DND-41 (cell line): ENCODE measurements around the gene DCP1A.

ENCODE experiments used
- ATAC-seq: fragments of 200-7000 bp; cut with Tn5 transposase; 3 replicates; pipeline ENCODE4 v1.9.1; 2021; ENCODE audit warnings: low read depth; ENCODE audit not compliant: insufficient read depth
- DNase-seq: peaks from one replicate; pipeline ENCODE4 v3.0.0-alpha.2; 2020
- H2AFZ ChIP-seq: 2 replicates; pipeline ENCODE4 v1.6.0; 2012; ENCODE audit warnings: low read depth, low read length
- H3K27ac ChIP-seq: 2 replicates; pipeline ENCODE4 v1.5.1; 2012; ENCODE audit warnings: low read length, inconsistent platforms
- H3K27me3 ChIP-seq: fragments of 200-600 bp; sonication (generic); 2 replicates; pipeline ENCODE4 v1.6.0; 2012; ENCODE audit warnings: low read length, mild to moderate bottlenecking, inconsistent platforms; ENCODE audit not compliant: insufficient read depth, poor library complexity
- H3K36me3 ChIP-seq: 2 replicates; pipeline ENCODE4 v1.5.1; 2012; ENCODE audit warnings: low read length, inconsistent platforms; ENCODE audit not compliant: insufficient read depth
- H3K4me1 ChIP-seq: 2 replicates; pipeline ENCODE4 v1.5.1; 2012; ENCODE audit warnings: mild to moderate bottlenecking, low read length; ENCODE audit not compliant: insufficient read depth
- H3K4me2 ChIP-seq: 2 replicates; pipeline ENCODE4 v1.6.0; 2012; ENCODE audit warnings: mild to moderate bottlenecking, moderate library complexity, low read length, inconsistent platforms; ENCODE audit not compliant: insufficient read depth
- H3K4me3 ChIP-seq, 2 experiments: fragments of 200-600 bp in 1 of 2; shearing (Covaris generic) in 1 of 2; 2 replicates each; pipeline ENCODE4 v1.5.1; 2012 to 2016; ENCODE audit warnings: inconsistent platforms in 2 of 2, low read length in 2 of 2, mild to moderate bottlenecking in 2 of 2, low read depth in 1 of 2, moderate library complexity in 1 of 2
- H3K79me2 ChIP-seq: 2 replicates; pipeline ENCODE4 v1.6.0; 2012; ENCODE audit warnings: low read length, inconsistent platforms; ENCODE audit not compliant: insufficient read depth
- H3K9ac ChIP-seq: 2 replicates; pipeline ENCODE4 v1.6.0; 2012; ENCODE audit warnings: low read depth, mild to moderate bottlenecking, inconsistent platforms, low read length, moderate library complexity
- H3K9me3 ChIP-seq: 2 replicates; pipeline ENCODE4 v1.5.1; 2012; ENCODE audit warnings: low read length, moderate library complexity, mild to moderate bottlenecking, inconsistent platforms; ENCODE audit not compliant: insufficient read depth, severe bottlenecking
- H4K20me1 ChIP-seq: 2 replicates; pipeline ENCODE4 v1.6.0; 2012; ENCODE audit warnings: low read length; ENCODE audit not compliant: insufficient read depth
- CTCF ChIP-seq: IDR thresholded peaks from 2 replicates; pipeline ENCODE4 v1.5.1; 2012; ENCODE audit warnings: borderline replicate concordance, low read length, moderate library complexity, mild to moderate bottlenecking; ENCODE audit not compliant: poor library complexity, severe bottlenecking; ENCODE audit errors: extremely low read depth
- EZH2 ChIP-seq: IDR thresholded peaks from 3 replicates; pipeline ENCODE4 v1.6.1; 2012; ENCODE audit warnings: borderline replicate concordance, low read depth, mild to moderate bottlenecking, moderate library complexity, low read length, inconsistent platforms; ENCODE audit not compliant: severe bottlenecking

DCP1A gene

GRCh38 chr3:53380306-53380705, 33.0 kb upstream of the DCP1A start:
- DNase-seq = no peak
- Histone ChIP-seq H3K36me3 (no peaks in the 10 kb centered on the region), H3K9me3 (no peaks in the 10 kb centered on the region), H3K4me1 (no peaks in the 10 kb centered on the region), H4K20me1 (no peaks in the 10 kb centered on the region), H3K4me2 (no peak overlapping the region), H3K9ac (no peak overlapping the region), H3K79me2 (no peaks in the 10 kb centered on the region), H3K27ac (no peak overlapping the region), H3K27me3 (peaks cover 10% of the 10 kb centered on the region), H2AFZ (no peak overlapping the region), H3K4me3 (no peak overlapping the region)
- no peak for ATAC-seq
- TF ChIP-seq EZH2 = no peak
- TF ChIP-seq CTCF = no peak

- H2AFZ ChIP-seq = no peak overlapping the region
- no peaks in the 10 kb centered on the region for H3K4me1 ChIP-seq
- H3K79me2 ChIP-seq = no peaks in the 10 kb centered on the region
- H3K4me3 ChIP-seq = no peak overlapping the region
- DNase-seq (no peak), ATAC-seq (no peak)
- H3K4me2 ChIP-seq = no peak overlapping the region
- peaks cover 10% of the 10 kb centered on the region for H3K27me3 ChIP-seq
- TF ChIP-seq CTCF (no peak), EZH2 (no peak)
- H3K36me3 ChIP-seq = no peaks in the 10 kb centered on the region
- H3K9ac ChIP-seq = no peak overlapping the region
- H3K27ac ChIP-seq = no peak overlapping the region
- no peaks in the 10 kb centered on the region for H4K20me1 ChIP-seq
- no peaks in the 10 kb centered on the region for H3K9me3 ChIP-seq
Observed at GRCh38 chr3:53379898-53380297, 32.6 kb upstream of the DCP1A start.

GRCh38 chr3:53377794-53378193, 30.5 kb upstream of the DCP1A start:
- H3K9me3 ChIP-seq = no peaks in the 10 kb centered on the region
- ATAC-seq (no peak), DNase-seq (no peak)
- H4K20me1 ChIP-seq = no peaks in the 10 kb centered on the region
- H3K4me1 ChIP-seq = no peaks in the 10 kb centered on the region
- no peaks in the 10 kb centered on the region for H3K36me3 ChIP-seq
- H3K4me2 ChIP-seq = no peak overlapping the region
- H3K27ac ChIP-seq = no peak overlapping the region
- no peak overlapping the region for H3K9ac ChIP-seq
- H2AFZ ChIP-seq = no peak overlapping the region
- H3K4me3 ChIP-seq = no peak overlapping the region
- no peaks in the 10 kb centered on the region for H3K79me2 ChIP-seq
- TF ChIP-seq EZH2 = no peak
- peaks cover 10% of the 10 kb centered on the region for H3K27me3 ChIP-seq

- H3K27ac ChIP-seq = no peak overlapping the region
Observed at GRCh38 chr3:53376679-53377078, 29.3 kb upstream of the DCP1A start.

More at GRCh38 chr3:53376679-53377078, 29.3 kb upstream of the DCP1A start:
- H3K4me1 ChIP-seq = no peaks in the 10 kb centered on the region
- H3K79me2 ChIP-seq = no peaks in the 10 kb centered on the region
- peaks cover 10% of the 10 kb centered on the region for H3K27me3 ChIP-seq
- H3K9me3 ChIP-seq = no peaks in the 10 kb centered on the region
- no peak overlapping the region for H3K4me2 ChIP-seq
- ATAC-seq = no peak
- H2AFZ ChIP-seq = no peak overlapping the region
- no peak overlapping the region for H3K4me3 ChIP-seq
- no peaks in the 10 kb centered on the region for H4K20me1 ChIP-seq
- TF ChIP-seq EZH2 (no peak), CTCF (no peak)
- no peak overlapping the region for H3K9ac ChIP-seq
- no peak for DNase-seq
- H3K36me3 ChIP-seq = no peaks in the 10 kb centered on the region
